K562 treated with DMSO at 1 percent for 24 hours (cell line): ENCODE measurements around the gene TIPRL. TPM values are rescaled to one million over a fixed set of nuclear protein-coding genes. Genes with fewer than 3 reads are reported as not detected.

ENCODE experiments used
- total RNA-seq: library from RNA; unstranded; fragments of 300-600 nt; gene quantifications from 2 replicates; pipeline ENCODE4 v1.2.3, GENCODE V29; 2022; ENCODE audit warnings: low read depth; ENCODE audit not compliant: insufficient read depth

Gene TIPRL
- total RNA-seq: 22.7 and 26.9 TPM in 2 replicates

DNA sequence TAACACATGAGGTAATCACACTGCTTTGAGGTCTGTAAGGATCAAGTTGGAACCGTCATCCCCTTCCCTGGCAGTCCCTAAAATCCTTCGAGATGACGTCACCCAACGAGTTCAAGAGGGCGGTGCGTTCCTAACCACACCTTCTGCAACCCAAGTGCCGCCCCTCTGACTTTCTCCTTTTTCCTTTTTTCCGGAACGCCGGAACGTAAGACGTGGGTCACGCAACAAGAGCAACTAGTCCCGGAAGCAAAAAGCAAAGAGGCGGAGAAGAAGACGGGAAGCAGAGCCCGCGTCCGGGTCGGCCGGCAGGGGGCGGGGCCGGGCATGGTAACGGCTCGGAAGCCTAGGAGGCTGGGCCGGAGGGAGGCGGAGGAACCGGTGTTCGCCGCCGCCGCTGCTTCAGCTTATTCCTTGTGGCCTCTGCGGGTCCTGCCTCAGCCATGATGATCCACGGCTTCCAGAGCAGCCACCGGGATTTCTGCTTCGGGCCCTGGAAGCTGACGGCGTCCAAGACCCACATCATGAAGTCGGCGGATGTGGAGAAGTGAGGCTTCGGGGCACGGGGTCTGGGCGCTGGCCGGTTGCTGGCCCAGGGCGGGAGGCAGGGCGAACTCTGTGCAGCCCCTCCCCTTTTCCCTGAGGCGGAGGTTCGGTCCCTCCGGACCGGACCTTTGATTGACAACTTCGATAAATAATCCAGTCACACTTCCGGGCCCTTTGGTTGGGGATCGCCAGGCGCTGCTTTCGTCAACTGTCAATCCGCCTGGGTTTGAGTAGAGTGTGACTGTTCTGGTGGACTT, at the start of gene TIPRL:
Gene TIPRL (plus strand): TSS at position 325 of the 800 bp plus-strand sequence. CDS start 116 bp downstream, at position 441.

DNA sequence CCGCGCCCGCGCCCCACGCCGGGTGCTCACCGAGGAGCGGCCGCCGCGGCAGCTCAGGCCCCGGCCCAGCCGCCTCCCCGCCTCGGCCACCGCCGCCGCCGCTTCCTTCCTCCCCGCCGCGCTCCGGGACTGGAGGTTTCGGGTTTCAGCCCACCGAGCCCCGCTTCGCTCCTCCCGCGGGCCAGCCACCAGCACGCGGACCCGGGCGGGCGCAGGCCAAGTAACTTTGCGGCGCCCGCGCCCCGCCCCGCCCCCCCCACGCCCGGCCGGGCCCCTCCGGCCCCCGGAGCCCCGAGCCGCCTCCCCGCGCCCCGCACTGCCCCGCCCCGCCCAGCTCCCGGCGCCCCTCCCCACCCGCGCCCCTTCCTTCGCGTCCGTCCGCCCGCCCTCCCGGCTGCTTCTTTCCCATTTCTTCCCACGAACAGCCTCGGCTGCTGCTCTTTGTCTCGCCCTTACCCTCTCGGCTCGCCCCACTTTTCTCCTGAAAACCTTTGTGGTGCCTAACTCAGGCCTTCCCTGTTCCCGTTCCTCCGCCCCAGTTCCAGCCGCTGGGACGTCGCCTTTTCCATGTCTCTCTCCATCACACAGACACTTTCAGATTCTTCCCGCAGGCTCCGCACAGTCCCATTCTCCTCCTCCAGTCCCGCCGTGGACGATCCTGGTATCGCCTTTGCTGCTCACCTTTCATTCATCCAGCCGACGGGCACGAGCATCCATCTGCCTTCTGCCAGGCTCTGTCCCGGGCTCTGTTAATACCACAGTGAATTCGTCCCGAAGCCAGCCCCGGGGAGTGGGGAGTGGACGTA, 41.9 kb upstream of the TIPRL start, which contains the start of gene GPR161:
Gene GPR161 (minus strand): TSS at position 222 of the 806 bp plus-strand sequence. CDS start 32,080 bp downstream, outside the sequence.

DNA sequence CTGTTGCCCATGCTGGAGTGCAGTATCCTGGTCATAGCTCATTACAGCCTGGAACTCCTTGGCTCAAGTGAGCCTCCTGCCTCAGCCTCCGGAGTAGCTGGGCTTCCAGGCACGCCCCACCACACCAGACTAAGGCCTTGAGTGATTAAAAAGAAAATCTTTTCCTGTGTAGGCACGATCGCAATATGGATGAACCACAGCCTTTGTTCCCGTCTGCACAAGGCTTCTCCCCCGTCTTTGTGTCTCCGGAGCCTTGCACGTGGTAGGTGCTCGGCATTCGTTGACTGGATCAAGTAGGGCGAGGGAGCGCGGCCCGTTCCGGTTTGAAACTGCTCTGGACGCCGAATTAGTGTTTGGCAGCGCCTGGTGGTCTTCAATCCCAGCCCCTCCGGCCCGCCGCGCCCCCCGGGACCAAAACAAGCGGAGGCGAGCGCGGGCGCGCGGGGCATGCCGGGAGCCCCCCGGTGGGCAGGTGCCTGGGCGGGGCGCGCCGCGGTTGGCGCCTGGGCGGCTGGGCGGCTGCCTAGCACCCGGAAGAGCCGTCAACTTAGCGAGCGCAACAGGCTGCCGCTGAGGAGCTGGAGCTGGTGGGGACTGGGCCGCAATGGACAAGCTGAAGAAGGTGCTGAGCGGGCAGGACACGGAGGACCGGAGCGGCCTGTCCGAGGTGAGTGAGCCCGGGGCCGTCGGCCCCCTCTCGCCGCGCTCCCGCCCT, 46.9 kb downstream of the TIPRL start, which contains the start of gene SFT2D2:
Gene SFT2D2 (plus strand): TSS at position 529 of the 715 bp plus-strand sequence. CDS start 76 bp downstream, at position 605.

Other genes with a start within 250 kb of the TIPRL start
- gene DCAF6, start 242.3 kb upstream of the TIPRL start, total RNA-seq: 31.8 and 38.1 TPM in 2 replicates
- 74.4 and 84.8 TPM in 2 replicates for gene MPC2, start 241.9 kb upstream of the TIPRL start, total RNA-seq
- gene GPR161, start 42.0 kb upstream of the TIPRL start, total RNA-seq: 3.5 and 5.1 TPM in 2 replicates
- gene SFT2D2, start 47.0 kb downstream of the TIPRL start, total RNA-seq: 5.0 and 5.8 TPM in 2 replicates
- gene TBX19, start 101.9 kb downstream of the TIPRL start, total RNA-seq: 3.0 and 3.1 TPM in 2 replicates